SK-N-SH treated with all-trans-retinoic acid at 6 μM for 48 hours (cell line): ENCODE measurements around the gene CAND2.

Experiments used
- ARNTL ChIP-seq: fragments of 450-650 bp; formaldehyde crosslinking; IDR thresholded peaks from 2 replicates; pipeline ENCODE4 v1.5.0; 2020; ENCODE audit warnings: low read depth, mild to moderate bottlenecking, moderate library complexity, borderline replicate concordance
- CSDC2 ChIP-seq: fragments of 250-450 bp; sonication (Bioruptor Pico); IDR thresholded peaks from 2 replicates; pipeline ENCODE4 v1.5.0; 2020; ENCODE audit warnings: mild to moderate bottlenecking, moderate library complexity
- ZC3H10 ChIP-seq: fragments of 250-450 bp; sonication (Bioruptor Pico); IDR thresholded peaks from 2 replicates; pipeline ENCODE4 v1.5.1; 2021; ENCODE audit warnings: mild to moderate bottlenecking, moderate library complexity
- ZFP3 ChIP-seq: fragments of 250-450 bp; sonication (Bioruptor Pico); IDR thresholded peaks from 2 replicates; pipeline ENCODE4 v1.5.0; 2020; ENCODE audit warnings: mild to moderate bottlenecking, moderate library complexity
- ZFP30 ChIP-seq: fragments of 450-650 bp; formaldehyde crosslinking; IDR thresholded peaks from 2 replicates; pipeline ENCODE4 v1.5.0; 2022; ENCODE audit warnings: mild to moderate bottlenecking, moderate library complexity
- TF ChIP-seq, protein P1 (sequence below): fragments of 250-450 bp; sonication (Bioruptor Pico); IDR thresholded peaks from 2 replicates; pipeline ENCODE4 v1.8.0; 2021; ENCODE audit warnings: low read depth, mild to moderate bottlenecking, moderate library complexity, borderline replicate concordance
- TF ChIP-seq, protein P2 (sequence below): fragments of 250-450 bp; sonication (Bioruptor Pico); IDR thresholded peaks from 2 replicates; pipeline ENCODE4 v1.5.1; 2020; ENCODE audit warnings: low read depth, mild to moderate bottlenecking, moderate library complexity
- TF ChIP-seq, protein P3 (sequence below): fragments of 250-450 bp; sonication (Bioruptor Pico); IDR thresholded peaks from 2 replicates; pipeline ENCODE4 v1.5.0; 2020; ENCODE audit warnings: mild to moderate bottlenecking, moderate library complexity
- TF ChIP-seq, protein P4 (sequence below): fragments of 250-450 bp; sonication (Bioruptor Pico); IDR thresholded peaks from 2 replicates; pipeline ENCODE4 v1.8.0; 2020; ENCODE audit warnings: mild to moderate bottlenecking, moderate library complexity, borderline replicate concordance

DNA sequence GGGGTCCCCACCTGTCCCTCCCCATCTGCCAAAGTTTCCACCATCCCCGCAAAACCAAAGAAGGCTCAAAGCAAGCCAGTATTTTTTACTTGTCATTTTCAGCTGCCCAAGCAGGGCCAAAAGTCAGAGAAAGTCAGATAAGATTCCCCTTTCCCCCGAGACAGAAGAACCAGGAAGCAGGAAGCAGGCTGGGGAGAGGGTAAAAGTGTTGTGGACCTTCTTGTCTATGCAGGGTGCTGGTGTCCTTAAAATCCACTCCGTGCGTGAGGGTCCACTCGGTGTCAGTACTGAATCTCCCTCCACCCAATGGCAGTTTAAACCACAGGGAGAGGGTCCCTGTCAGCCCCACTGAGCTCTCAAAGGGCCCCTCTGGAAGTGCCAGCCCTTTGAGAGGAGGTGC is 65.1 kb downstream of the CAND2 start:
- TF ChIP-seq, protein P1, sequence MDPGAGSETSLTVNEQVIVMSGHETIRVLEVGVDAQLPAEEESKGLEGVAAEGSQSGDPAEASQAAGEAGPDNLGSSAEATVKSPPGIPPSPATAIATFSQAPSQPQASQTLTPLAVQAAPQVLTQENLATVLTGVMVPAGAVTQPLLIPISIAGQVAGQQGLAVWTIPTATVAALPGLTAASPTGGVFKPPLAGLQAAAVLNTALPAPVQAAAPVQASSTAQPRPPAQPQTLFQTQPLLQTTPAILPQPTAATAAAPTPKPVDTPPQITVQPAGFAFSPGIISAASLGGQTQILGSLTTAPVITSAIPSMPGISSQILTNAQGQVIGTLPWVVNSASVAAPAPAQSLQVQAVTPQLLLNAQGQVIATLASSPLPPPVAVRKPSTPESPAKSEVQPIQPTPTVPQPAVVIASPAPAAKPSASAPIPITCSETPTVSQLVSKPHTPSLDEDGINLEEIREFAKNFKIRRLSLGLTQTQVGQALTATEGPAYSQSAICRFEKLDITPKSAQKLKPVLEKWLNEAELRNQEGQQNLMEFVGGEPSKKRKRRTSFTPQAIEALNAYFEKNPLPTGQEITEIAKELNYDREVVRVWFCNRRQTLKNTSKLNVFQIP (CRISPR knock-in tag): no peak
- TF ChIP-seq CSDC2 (CRISPR knock-in tag) (no peak), ZFP30 (CRISPR knock-in tag) (no peak), ZFP3 (no peak), ARNTL (no peak), ZC3H10 (CRISPR knock-in tag) (no peak)
- TF ChIP-seq, protein P2, sequence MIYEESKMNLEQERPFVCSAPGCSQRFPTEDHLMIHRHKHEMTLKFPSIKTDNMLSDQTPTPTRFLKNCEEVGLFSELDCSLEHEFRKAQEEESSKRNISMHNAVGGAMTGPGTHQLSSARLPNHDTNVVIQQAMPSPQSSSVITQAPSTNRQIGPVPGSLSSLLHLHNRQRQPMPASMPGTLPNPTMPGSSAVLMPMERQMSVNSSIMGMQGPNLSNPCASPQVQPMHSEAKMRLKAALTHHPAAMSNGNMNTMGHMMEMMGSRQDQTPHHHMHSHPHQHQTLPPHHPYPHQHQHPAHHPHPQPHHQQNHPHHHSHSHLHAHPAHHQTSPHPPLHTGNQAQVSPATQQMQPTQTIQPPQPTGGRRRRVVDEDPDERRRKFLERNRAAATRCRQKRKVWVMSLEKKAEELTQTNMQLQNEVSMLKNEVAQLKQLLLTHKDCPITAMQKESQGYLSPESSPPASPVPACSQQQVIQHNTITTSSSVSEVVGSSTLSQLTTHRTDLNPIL: no peak
- TF ChIP-seq, protein P3, sequence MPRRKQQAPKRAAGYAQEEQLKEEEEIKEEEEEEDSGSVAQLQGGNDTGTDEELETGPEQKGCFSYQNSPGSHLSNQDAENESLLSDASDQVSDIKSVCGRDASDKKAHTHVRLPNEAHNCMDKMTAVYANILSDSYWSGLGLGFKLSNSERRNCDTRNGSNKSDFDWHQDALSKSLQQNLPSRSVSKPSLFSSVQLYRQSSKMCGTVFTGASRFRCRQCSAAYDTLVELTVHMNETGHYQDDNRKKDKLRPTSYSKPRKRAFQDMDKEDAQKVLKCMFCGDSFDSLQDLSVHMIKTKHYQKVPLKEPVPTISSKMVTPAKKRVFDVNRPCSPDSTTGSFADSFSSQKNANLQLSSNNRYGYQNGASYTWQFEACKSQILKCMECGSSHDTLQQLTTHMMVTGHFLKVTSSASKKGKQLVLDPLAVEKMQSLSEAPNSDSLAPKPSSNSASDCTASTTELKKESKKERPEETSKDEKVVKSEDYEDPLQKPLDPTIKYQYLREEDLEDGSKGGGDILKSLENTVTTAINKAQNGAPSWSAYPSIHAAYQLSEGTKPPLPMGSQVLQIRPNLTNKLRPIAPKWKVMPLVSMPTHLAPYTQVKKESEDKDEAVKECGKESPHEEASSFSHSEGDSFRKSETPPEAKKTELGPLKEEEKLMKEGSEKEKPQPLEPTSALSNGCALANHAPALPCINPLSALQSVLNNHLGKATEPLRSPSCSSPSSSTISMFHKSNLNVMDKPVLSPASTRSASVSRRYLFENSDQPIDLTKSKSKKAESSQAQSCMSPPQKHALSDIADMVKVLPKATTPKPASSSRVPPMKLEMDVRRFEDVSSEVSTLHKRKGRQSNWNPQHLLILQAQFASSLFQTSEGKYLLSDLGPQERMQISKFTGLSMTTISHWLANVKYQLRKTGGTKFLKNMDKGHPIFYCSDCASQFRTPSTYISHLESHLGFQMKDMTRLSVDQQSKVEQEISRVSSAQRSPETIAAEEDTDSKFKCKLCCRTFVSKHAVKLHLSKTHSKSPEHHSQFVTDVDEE (CRISPR knock-in tag): no peak
- TF ChIP-seq, protein P4, sequence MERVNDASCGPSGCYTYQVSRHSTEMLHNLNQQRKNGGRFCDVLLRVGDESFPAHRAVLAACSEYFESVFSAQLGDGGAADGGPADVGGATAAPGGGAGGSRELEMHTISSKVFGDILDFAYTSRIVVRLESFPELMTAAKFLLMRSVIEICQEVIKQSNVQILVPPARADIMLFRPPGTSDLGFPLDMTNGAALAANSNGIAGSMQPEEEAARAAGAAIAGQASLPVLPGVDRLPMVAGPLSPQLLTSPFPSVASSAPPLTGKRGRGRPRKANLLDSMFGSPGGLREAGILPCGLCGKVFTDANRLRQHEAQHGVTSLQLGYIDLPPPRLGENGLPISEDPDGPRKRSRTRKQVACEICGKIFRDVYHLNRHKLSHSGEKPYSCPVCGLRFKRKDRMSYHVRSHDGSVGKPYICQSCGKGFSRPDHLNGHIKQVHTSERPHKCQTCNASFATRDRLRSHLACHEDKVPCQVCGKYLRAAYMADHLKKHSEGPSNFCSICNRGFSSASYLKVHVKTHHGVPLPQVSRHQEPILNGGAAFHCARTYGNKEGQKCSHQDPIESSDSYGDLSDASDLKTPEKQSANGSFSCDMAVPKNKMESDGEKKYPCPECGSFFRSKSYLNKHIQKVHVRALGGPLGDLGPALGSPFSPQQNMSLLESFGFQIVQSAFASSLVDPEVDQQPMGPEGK: no peak
